Erythroblast (primary cell): Measurements from ENCODE around the gene ADGRV1.
"Not testable (repeated sequence)": the region's sequence is repeated elsewhere in the genome, so short reads cannot be mapped to it uniquely, and the experiment has no call there.

ENCODE experiments used
- GATA1 ChIP-seq: IDR thresholded peaks from 2 replicates; pipeline ENCODE4 v1.6.1; 2011; ENCODE audit warnings: low read depth, mild to moderate bottlenecking, control low read depth, low read length, moderate library complexity
- POLR2A ChIP-seq: IDR thresholded peaks from 2 replicates; pipeline ENCODE4 v1.6.1; 2011; ENCODE audit warnings: mild to moderate bottlenecking, low read length

GRCh38 chr5:90796919-90797318 lies 238.3 kb downstream of the ADGRV1 start:
- TF ChIP-seq POLR2A, GATA1: not testable (repeated sequence)
